Measurements from ENCODE around the gene TPP1. TPM values are rescaled to one million over a fixed set of nuclear protein-coding genes. Genes with fewer than 3 reads are reported as not detected.

The TPP1 gene
- total RNA-seq, 1 experiment from 2014 or later, result 21.6 TPM

GRCh38 chr11:6601041-6601461, 18.2 kb downstream of the TPP1 start:
- Histone ChIP-seq H3K9me3 (ENCODE audit: low read length) (no peaks in the 10 kb centered on the region), H4K20me1 (ENCODE audit: low read length) (no peaks in the 10 kb centered on the region), H3K27me3 (ENCODE audit: low read length) (no peaks in the 10 kb centered on the region), H3K79me2 (ENCODE audit: low read length) (peaks cover 66% of the 10 kb centered on the region), H3K4me3 (ENCODE audit: low read length) (no peak overlapping the region), H3K4me2 (ENCODE audit: low read length) (no peak overlapping the region), H3K4me1 (ENCODE audit: insufficient read depth, low read length) (peaks cover 22% of the 10 kb centered on the region), H3F3A (ENCODE audit: low read length, unreplicated experiment) (no peaks in the 10 kb centered on the region), H3K9me2 (replicated peaks; ENCODE audit: low read length) (no peaks in the 10 kb centered on the region), H2AFZ (ENCODE audit: low read length) (no peak overlapping the region), H3K9ac (ENCODE audit: low read length) (no peak overlapping the region), H3K27ac (ENCODE audit: low read length) (no peak overlapping the region), H3K36me3 (ENCODE audit: low read depth, low read length) (peaks cover 35% of the 10 kb centered on the region; the same call in 1 of the 2 replicates)
- intact Hi-C loops (cut with micrococcal nuclease), result loop anchor here (5.0 to 10.0 kb wide), 3 partner anchors 69 to 226 kb away; partner anchors contain the start of genes ARFIP2 and TIMM10B
- ChIA-PET CTCF (no interaction called here), POLR2A (ENCODE audit: unreplicated experiment) (no interaction called here)
- TF ChIP-seq CTCF (conservative IDR thresholded peaks at IDR 0.05; ENCODE audit: low read depth, low read length) (no peak), EZH2 (IDR thresholded peaks at IDR 0.05; ENCODE audit: low read length, unreplicated experiment) (no peak), EZH2phosphoT487 (IDR thresholded peaks at IDR 0.05; ENCODE audit: borderline replicate concordance, low read length) (no peak)
- BruUV-seq (replicated peaks), result no TSS peak
- ATAC-seq (no peak), DNase-seq (no peak)

GRCh38 chr11:6599881-6600390, 19.3 kb downstream of the TPP1 start:
- Histone ChIP-seq H4K20me1 (ENCODE audit: low read length) (no peaks in the 10 kb centered on the region), H3K27ac (ENCODE audit: low read length) (no peak overlapping the region), H3F3A (ENCODE audit: low read length, unreplicated experiment) (no peaks in the 10 kb centered on the region), H3K4me2 (ENCODE audit: low read length) (no peak overlapping the region), H3K36me3 (ENCODE audit: low read depth, low read length) (peaks cover 35% of the 10 kb centered on the region; the same call in 1 of the 2 replicates), H3K79me2 (ENCODE audit: low read length) (peaks cover 55% of the 10 kb centered on the region), H3K9me2 (replicated peaks; ENCODE audit: low read length) (no peaks in the 10 kb centered on the region), H3K27me3 (ENCODE audit: low read length) (no peaks in the 10 kb centered on the region), H3K9me3 (ENCODE audit: low read length) (no peaks in the 10 kb centered on the region), H3K4me3 (ENCODE audit: low read length) (no peak overlapping the region), H3K9ac (ENCODE audit: low read length) (no peak overlapping the region), H2AFZ (ENCODE audit: low read length) (no peak overlapping the region), H3K4me1 (ENCODE audit: insufficient read depth, low read length) (peaks cover 13% of the 10 kb centered on the region)
- ATAC-seq (no peak), DNase-seq (no peak)
- BruUV-seq (replicated peaks), result no TSS peak
- ChIA-PET CTCF (no interaction called here), POLR2A (ENCODE audit: unreplicated experiment) (no interaction called here)
- TF ChIP-seq EZH2phosphoT487 (IDR thresholded peaks at IDR 0.05; ENCODE audit: borderline replicate concordance, low read length) (no peak), EZH2 (IDR thresholded peaks at IDR 0.05; ENCODE audit: low read length, unreplicated experiment) (no peak), CTCF (conservative IDR thresholded peaks at IDR 0.05; ENCODE audit: low read depth, low read length) (no peak)
- intact Hi-C loops (cut with micrococcal nuclease), result loop anchor here (5.0 to 10.0 kb wide), 3 partner anchors 68 to 225 kb away; partner anchors contain the start of genes ARFIP2 and TIMM10B

- intact Hi-C loops (cut with micrococcal nuclease), result no loop called here
- Histone ChIP-seq H3K4me2 (ENCODE audit: low read length) (no peak overlapping the region), H3K4me1 (ENCODE audit: insufficient read depth, low read length) (peaks cover 8% of the 10 kb centered on the region; the same call in 1 of the 2 replicates), H3K27me3 (ENCODE audit: low read length) (no peaks in the 10 kb centered on the region), H3K27ac (ENCODE audit: low read length) (no peak overlapping the region), H4K20me1 (ENCODE audit: low read length) (no peaks in the 10 kb centered on the region), H3K79me2 (ENCODE audit: low read length) (peaks cover 50% of the 10 kb centered on the region), H3K9ac (ENCODE audit: low read length) (no peak overlapping the region), H3K4me3 (ENCODE audit: low read length) (no peak overlapping the region), H3K9me2 (replicated peaks; ENCODE audit: low read length) (no peaks in the 10 kb centered on the region), H3F3A (ENCODE audit: low read length, unreplicated experiment) (no peaks in the 10 kb centered on the region), H3K36me3 (ENCODE audit: low read depth, low read length) (peaks cover 35% of the 10 kb centered on the region; the same call in 1 of the 2 replicates), H3K9me3 (ENCODE audit: low read length) (no peaks in the 10 kb centered on the region), H2AFZ (ENCODE audit: low read length) (no peak overlapping the region)
- ATAC-seq (no peak), DNase-seq (no peak)
- CTCF ChIA-PET, result no interaction called here
- no TSS peak for BruUV-seq (replicated peaks)
- POLR2A ChIA-PET (ENCODE audit: unreplicated experiment), result no interaction called here
- TF ChIP-seq CTCF (conservative IDR thresholded peaks at IDR 0.05; ENCODE audit: low read depth, low read length), result no peak
- no peak for TF ChIP-seq EZH2 (IDR thresholded peaks at IDR 0.05; ENCODE audit: low read length, unreplicated experiment)
- no peak for TF ChIP-seq EZH2phosphoT487 (IDR thresholded peaks at IDR 0.05; ENCODE audit: borderline replicate concordance, low read length)
Observed at GRCh38 chr11:6599449-6599848, 19.8 kb downstream of the TPP1 start.

Measured in PC-3 (cell line).